SU-DHL-6 (cell line): ENCODE measurements around the gene PARVB.

Source experiments
- H2AFZ ChIP-seq: fragments of 200-600 bp; sonication (generic); 2 replicates; pipeline ENCODE4 v1.6.1; 2014; ENCODE audit warnings: low read depth, mild to moderate bottlenecking, moderate library complexity, mixed read lengths, antibody characterized with exemption, low read length; ENCODE audit not compliant: severe bottlenecking
- H3F3A ChIP-seq: fragments of 200-600 bp; shearing (Covaris generic); 2 replicates; pipeline ENCODE4 v1.6.0; 2016; ENCODE audit warnings: antibody characterized with exemption, mild to moderate bottlenecking; ENCODE audit not compliant: insufficient read depth
- H3K27ac ChIP-seq: fragments of 200-600 bp; sonication (generic); 2 replicates; pipeline ENCODE4 v1.5.1; 2016; ENCODE audit warnings: low read depth, mild to moderate bottlenecking, low read length, moderate library complexity, mixed read lengths
- H3K27me3 ChIP-seq: fragments of 200-600 bp; sonication (generic), shearing (Covaris generic); 2 replicates; pipeline ENCODE4 v1.6.0; 2014; ENCODE audit warnings: mild to moderate bottlenecking, low read length
- H3K36me3 ChIP-seq: fragments of 200-600 bp; sonication (generic); 2 replicates; pipeline ENCODE4 v1.6.1; 2014; ENCODE audit warnings: mild to moderate bottlenecking, low read length, mixed read lengths
- H3K4me2 ChIP-seq: fragments of 300-600, 200-600 bp; shearing (Covaris generic), sonication (generic); 2 replicates; pipeline ENCODE4 v1.6.0; 2014; ENCODE audit warnings: low read length, low read depth, mild to moderate bottlenecking; ENCODE audit not compliant: poor library complexity, severe bottlenecking
- H3K4me3 ChIP-seq: fragments of 200-600 bp; sonication (generic); 2 replicates; pipeline ENCODE4 v1.5.1; 2014; ENCODE audit warnings: antibody characterized with exemption, low read length, mild to moderate bottlenecking, mixed read lengths; ENCODE audit not compliant: insufficient read depth, poor library complexity, severe bottlenecking
- H3K79me2 ChIP-seq: fragments of 200-600 bp; sonication (generic); 2 replicates; pipeline ENCODE4 v1.6.1; 2014; ENCODE audit warnings: mild to moderate bottlenecking, low read length, moderate library complexity; ENCODE audit not compliant: insufficient read depth
- H3K9ac ChIP-seq: fragments of 200-600 bp; sonication (generic); 2 replicates; pipeline ENCODE4 v1.7.0; 2014; ENCODE audit warnings: mild to moderate bottlenecking, low read length
- H3K9me2 ChIP-seq: fragments of 200-600 bp; sonication (generic); replicated peaks from 2 replicates; pipeline ENCODE4 v1.6.1; 2014; ENCODE audit warnings: low read length; ENCODE audit not compliant: insufficient read depth
- H3K9me3 ChIP-seq: fragments of 200-600 bp; sonication (generic); 2 replicates; pipeline ENCODE4 v1.6.1; 2014; ENCODE audit warnings: low read length, mixed read lengths; ENCODE audit not compliant: insufficient read depth
- H4K20me1 ChIP-seq: fragments of 200-600 bp; sonication (generic); 2 replicates; pipeline ENCODE4 v1.6.1; 2014; ENCODE audit warnings: low read depth, mild to moderate bottlenecking, antibody characterized with exemption, low read length, moderate library complexity, mixed read lengths
- CTCF ChIP-seq: fragments of 200-600 bp; sonication (generic); IDR thresholded peaks from one replicate; pipeline ENCODE4 v1.5.1; 2017; ENCODE audit warnings: antibody characterized with exemption, mild to moderate bottlenecking, low read length, moderate library complexity; ENCODE audit not compliant: insufficient read depth, poor library complexity, severe bottlenecking
- EZH2phosphoT487 ChIP-seq: fragments of 200-600 bp; sonication (generic), shearing (Covaris generic); conservative IDR thresholded peaks from 2 replicates; pipeline ENCODE4 v1.6.1; 2018; ENCODE audit warnings: mild to moderate bottlenecking, antibody characterized with exemption, low read length, moderate library complexity, mixed read lengths

Gene PARVB

GRCh38 chr22:44049486-44050231 lies 25.6 kb downstream of the PARVB start:
- H3K4me2 ChIP-seq = no peak overlapping the region

GRCh38 chr22:44050766-44051355 lies 26.8 kb downstream of the PARVB start:
- no peak overlapping the region for H2AFZ ChIP-seq
- H3K9me3 ChIP-seq = no peaks in the 10 kb centered on the region
- H3K4me2 ChIP-seq = no peak overlapping the region
- TF ChIP-seq CTCF (no peak), EZH2phosphoT487 (no peak)
- no peaks in the 10 kb centered on the region for H3K36me3 ChIP-seq
- no peaks in the 10 kb centered on the region for H3K9me2 ChIP-seq
- no peaks in the 10 kb centered on the region for H4K20me1 ChIP-seq
- H3K4me3 ChIP-seq = no peak overlapping the region
- no peaks in the 10 kb centered on the region for H3F3A ChIP-seq
- H3K79me2 ChIP-seq = no peaks in the 10 kb centered on the region
- H3K27ac ChIP-seq = no peak overlapping the region
- H3K27me3 ChIP-seq = no peaks in the 10 kb centered on the region
- no peak overlapping the region for H3K9ac ChIP-seq

More at GRCh38 chr22:44049486-44050231, 25.6 kb downstream of the PARVB start:
- Histone ChIP-seq H3K9me2 (no peaks in the 10 kb centered on the region), H3K9me3 (no peaks in the 10 kb centered on the region), H3K79me2 (no peaks in the 10 kb centered on the region), H3K27ac (no peak overlapping the region), H2AFZ (no peak overlapping the region), H3K27me3 (no peaks in the 10 kb centered on the region), H3F3A (no peaks in the 10 kb centered on the region), H3K4me3 (no peak overlapping the region), H3K9ac (no peak overlapping the region), H4K20me1 (no peaks in the 10 kb centered on the region), H3K36me3 (no peaks in the 10 kb centered on the region)
- TF ChIP-seq EZH2phosphoT487 (no peak), CTCF (no peak)

- Histone ChIP-seq H4K20me1 (no peaks in the 10 kb centered on the region), H3F3A (no peaks in the 10 kb centered on the region), H3K79me2 (no peaks in the 10 kb centered on the region), H3K36me3 (no peaks in the 10 kb centered on the region), H3K27me3 (no peaks in the 10 kb centered on the region), H3K27ac (no peak overlapping the region), H2AFZ (no peak overlapping the region), H3K4me3 (no peak overlapping the region), H3K9ac (no peak overlapping the region), H3K4me2 (no peak overlapping the region), H3K9me2 (no peaks in the 10 kb centered on the region), H3K9me3 (no peaks in the 10 kb centered on the region)
- TF ChIP-seq EZH2phosphoT487 (no peak), CTCF (no peak)
Observed at GRCh38 chr22:44051358-44051757, 27.3 kb downstream of the PARVB start.
